OCI-LY7 (cell line): ENCODE results near the gene CTNNA2. TPM values are rescaled to one million over a fixed set of nuclear protein-coding genes. Genes with fewer than 3 reads are reported as not detected.

ENCODE experiments used
- BruUV-seq: library from RNA; stranded (reverse); fragments of 400-500 nt; replicated peaks from 2 replicates; lab custom pipeline; 2021; lab: Mats Ljungman, UMichigan
- CTCF ChIA-PET: fragments of 300-600 bp; sonication (Branson Sonifier 250); formaldehyde crosslinking; loops from one replicate; lab custom pipeline; 2022; ENCODE audit warnings: antibody characterized with exemption; ENCODE audit not compliant: unreplicated experiment; lab: Charles Lee
- POLR2A ChIA-PET: fragments of 300-600 bp; sonication (Branson Sonifier 250); formaldehyde crosslinking; loops from one replicate; lab custom pipeline; 2022; ENCODE audit warnings: antibody characterized with exemption; lab: Charles Lee
- DNase-seq: peaks from one replicate; pipeline ENCODE4 v3.0.0-alpha.2; 2015; ENCODE audit warnings: low spot score
- H2AFZ ChIP-seq: fragments of 200-600 bp; sonication (generic), shearing (Covaris generic); 2 replicates; pipeline ENCODE4 v1.6.1; 2014; ENCODE audit warnings: mild to moderate bottlenecking, antibody characterized with exemption, low read length, moderate library complexity
- H3K27ac ChIP-seq: fragments of 200-600 bp; sonication (generic); 2 replicates; pipeline ENCODE4 v1.5.1; 2014; ENCODE audit warnings: mixed run types, low read depth, mild to moderate bottlenecking, moderate library complexity, low read length, inconsistent platforms; ENCODE audit not compliant: poor library complexity, severe bottlenecking
- H3K36me3 ChIP-seq: fragments of 200-600 bp; sonication (generic); 2 replicates; pipeline ENCODE4 v1.6.1; 2014; ENCODE audit warnings: mild to moderate bottlenecking, antibody characterized with exemption, low read length, moderate library complexity, mixed read lengths; ENCODE audit not compliant: insufficient read depth
- H3K4me1 ChIP-seq: fragments of 200-600 bp; sonication (generic); 2 replicates; pipeline ENCODE4 v1.5.1; 2014; ENCODE audit warnings: mild to moderate bottlenecking, low read length; ENCODE audit not compliant: insufficient read depth, poor library complexity, severe bottlenecking
- H3K4me2 ChIP-seq: fragments of 200-600 bp; sonication (generic); 2 replicates; pipeline ENCODE4 v1.6.1; 2014; ENCODE audit warnings: mild to moderate bottlenecking, low read length
- H3K4me3 ChIP-seq: fragments of 200-600 bp; sonication (generic); 2 replicates; pipeline ENCODE4 v1.5.1; 2014; ENCODE audit warnings: mild to moderate bottlenecking, low read depth, low read length; ENCODE audit not compliant: poor library complexity, severe bottlenecking
- H3K79me2 ChIP-seq: fragments of 200-600 bp; sonication (generic); 2 replicates; pipeline ENCODE4 v1.6.1; 2016; ENCODE audit warnings: low read depth, mild to moderate bottlenecking, low read length, moderate library complexity, mixed read lengths; ENCODE audit not compliant: insufficient read depth
- H3K9me2 ChIP-seq: fragments of 200-600 bp; sonication (generic); 2 replicates; pipeline ENCODE4 v1.6.1; 2016; ENCODE audit warnings: mild to moderate bottlenecking, low read length, mixed read lengths; ENCODE audit not compliant: insufficient read depth
- H3K9me3 ChIP-seq: fragments of 200-600 bp; sonication (generic); 2 replicates; pipeline ENCODE4 v1.6.1; 2014; ENCODE audit warnings: mild to moderate bottlenecking, mixed run types, low read length, mixed read lengths
- H4K20me1 ChIP-seq: fragments of 200-600 bp; sonication (generic); 2 replicates; pipeline ENCODE4 v1.6.1; 2014; ENCODE audit warnings: mild to moderate bottlenecking, antibody characterized with exemption, low read length, moderate library complexity, mixed read lengths; ENCODE audit not compliant: insufficient read depth
- EZH2phosphoT487 ChIP-seq: fragments of 200-600 bp; sonication (generic); IDR thresholded peaks from 2 replicates; pipeline ENCODE4 v1.6.1; 2018; ENCODE audit warnings: low read depth, borderline replicate concordance, mild to moderate bottlenecking, mixed run types, antibody characterized with exemption, low read length, moderate library complexity, mixed read lengths
- intact Hi-C: fragments of 100-400 bp; cut with micrococcal nuclease; formaldehyde crosslinking; loops from one replicate; pipeline ENCODE4 v1.10.0; 2022; ENCODE audit not compliant: unreplicated experiment
- total RNA-seq, 2 experiments: library from RNA; depleted of rRNA in 1 of 2; stranded (reverse); fragments of >200 nt in 1 of 2; shearing (Covaris generic) in 1 of 2; gene quantifications; 2 replicates each; pipeline ENCODE4 v1.2.3, GENCODE V29; 2014 to 2022
- TF ChIP-seq, protein P1 (sequence below): fragments of 200-600 bp; sonication (generic); conservative IDR thresholded peaks from 2 replicates; pipeline ENCODE4 v1.5.1; 2014; ENCODE audit warnings: mild to moderate bottlenecking, antibody characterized with exemption, low read length, moderate library complexity, mixed read lengths

Gene CTNNA2
- total RNA-seq, 2 experiments from 2014 or later, result 0.19 to 2.7 TPM

DNA sequence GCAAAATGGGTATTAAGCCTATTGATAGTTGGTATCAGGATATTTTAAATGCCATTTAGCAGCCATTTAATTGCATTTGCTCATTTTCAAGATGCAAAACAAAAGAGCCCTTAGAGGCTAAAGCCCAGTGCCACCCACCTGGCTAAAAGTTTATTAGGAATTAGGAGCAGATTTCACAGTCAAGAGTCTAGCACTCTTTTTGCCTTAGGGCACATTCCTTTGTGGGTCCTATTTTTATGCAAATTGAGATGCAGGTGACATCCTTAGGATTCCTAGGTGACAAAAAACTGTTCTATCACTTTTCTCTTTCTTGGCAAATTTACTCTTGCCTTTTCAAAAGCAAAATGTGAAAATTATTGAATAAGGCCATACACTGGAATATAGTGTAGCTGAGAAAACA lies 42.0 kb downstream of the CTNNA2 start:
- Histone ChIP-seq H3K4me1 (no peaks in the 10 kb centered on the region), H3K9me2 (no peaks in the 10 kb centered on the region), H3K4me2 (no peak overlapping the region), H3K4me3 (no peak overlapping the region), H2AFZ (no peak overlapping the region), H3K27ac (no peak overlapping the region), H4K20me1 (no peaks in the 10 kb centered on the region), H3K9me3 (0 out of 2 replicates have a peak, but pooled peaks cover 5% of the 10 kb centered on the region), H3K79me2 (no peaks in the 10 kb centered on the region), H3K36me3 (no peaks in the 10 kb centered on the region)
- no peak for DNase-seq
- TF ChIP-seq, protein P1, sequence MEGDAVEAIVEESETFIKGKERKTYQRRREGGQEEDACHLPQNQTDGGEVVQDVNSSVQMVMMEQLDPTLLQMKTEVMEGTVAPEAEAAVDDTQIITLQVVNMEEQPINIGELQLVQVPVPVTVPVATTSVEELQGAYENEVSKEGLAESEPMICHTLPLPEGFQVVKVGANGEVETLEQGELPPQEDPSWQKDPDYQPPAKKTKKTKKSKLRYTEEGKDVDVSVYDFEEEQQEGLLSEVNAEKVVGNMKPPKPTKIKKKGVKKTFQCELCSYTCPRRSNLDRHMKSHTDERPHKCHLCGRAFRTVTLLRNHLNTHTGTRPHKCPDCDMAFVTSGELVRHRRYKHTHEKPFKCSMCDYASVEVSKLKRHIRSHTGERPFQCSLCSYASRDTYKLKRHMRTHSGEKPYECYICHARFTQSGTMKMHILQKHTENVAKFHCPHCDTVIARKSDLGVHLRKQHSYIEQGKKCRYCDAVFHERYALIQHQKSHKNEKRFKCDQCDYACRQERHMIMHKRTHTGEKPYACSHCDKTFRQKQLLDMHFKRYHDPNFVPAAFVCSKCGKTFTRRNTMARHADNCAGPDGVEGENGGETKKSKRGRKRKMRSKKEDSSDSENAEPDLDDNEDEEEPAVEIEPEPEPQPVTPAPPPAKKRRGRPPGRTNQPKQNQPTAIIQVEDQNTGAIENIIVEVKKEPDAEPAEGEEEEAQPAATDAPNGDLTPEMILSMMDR, result no peak
- TF ChIP-seq EZH2phosphoT487, result no peak
- ChIA-PET CTCF (no interaction called here), POLR2A (no interaction called here)
- BruUV-seq, result no TSS peak
- intact Hi-C loops, result no loop called here

- Histone ChIP-seq H4K20me1 (no peaks in the 10 kb centered on the region), H3K9me3 (no peaks in the 10 kb centered on the region), H3K36me3 (no peaks in the 10 kb centered on the region), H3K4me2 (no peak overlapping the region), H3K4me1 (no peaks in the 10 kb centered on the region), H3K79me2 (no peaks in the 10 kb centered on the region), H2AFZ (no peak overlapping the region), H3K9me2 (no peaks in the 10 kb centered on the region; the same call in 1 of the 2 replicates), H3K4me3 (no peak overlapping the region), H3K27ac (no peak overlapping the region)
- no peak for DNase-seq
- POLR2A ChIA-PET, result interaction anchor here (0.5 kb wide), 1 partner anchor 1307 kb away, joined by 3 read pairs; no protein-coding TSS in a partner anchor
- CTCF ChIA-PET, result no interaction called here
- intact Hi-C loops, result no loop called here
- no peak for TF ChIP-seq EZH2phosphoT487
- TF ChIP-seq, protein P1, result no peak
- no TSS peak for BruUV-seq
Measured at GRCh38 chr2:79564065-79564464, 51.2 kb downstream of the CTNNA2 start.

GRCh38 chr2:79569048-79569447 lies 56.2 kb downstream of the CTNNA2 start:
- no peaks in the 10 kb centered on the region for H3K79me2 ChIP-seq
- CTCF ChIA-PET, result no interaction called here
- H4K20me1 ChIP-seq, result no peaks in the 10 kb centered on the region
- H3K9me2 ChIP-seq, result no peaks in the 10 kb centered on the region
- TF ChIP-seq EZH2phosphoT487, result no peak
- TF ChIP-seq, protein P1, result no peak
- H2AFZ ChIP-seq, result no peak overlapping the region
- H3K36me3 ChIP-seq, result no peaks in the 10 kb centered on the region
- H3K9me3 ChIP-seq, result no peaks in the 10 kb centered on the region
- H3K4me3 ChIP-seq, result no peak overlapping the region
- H3K4me2 ChIP-seq, result no peak overlapping the region
- intact Hi-C loops, result no loop called here
- DNase-seq, result no peak
- H3K4me1 ChIP-seq, result no peaks in the 10 kb centered on the region
- BruUV-seq, result no TSS peak
- H3K27ac ChIP-seq, result no peak overlapping the region
- POLR2A ChIA-PET, result no interaction called here
